GM12864 (cell line): ENCODE data around the gene FETUB.

Experiments
- DNase-seq: peaks from one replicate; pipeline ENCODE4 v3.0.0-alpha.2; 2011; ENCODE audit warnings: low read depth
- H3K4me3 ChIP-seq: 2 replicates; pipeline ENCODE4 v1.5.1; 2011; ENCODE audit warnings: mild to moderate bottlenecking, low read depth, low read length, control low read depth
- CTCF ChIP-seq: IDR thresholded peaks from 2 replicates; pipeline ENCODE4 v1.5.1; 2011; ENCODE audit warnings: low read depth, mild to moderate bottlenecking, moderate library complexity, low read length, control low read depth, inconsistent platforms; ENCODE audit errors: missing control alignments

FETUB gene

GRCh38 chr3:186620213-186621092 lies 19.7 kb upstream of the FETUB start:
- no peak for DNase-seq
- H3K4me3 ChIP-seq = no peak overlapping the region
- no peak for TF ChIP-seq CTCF

DNA sequence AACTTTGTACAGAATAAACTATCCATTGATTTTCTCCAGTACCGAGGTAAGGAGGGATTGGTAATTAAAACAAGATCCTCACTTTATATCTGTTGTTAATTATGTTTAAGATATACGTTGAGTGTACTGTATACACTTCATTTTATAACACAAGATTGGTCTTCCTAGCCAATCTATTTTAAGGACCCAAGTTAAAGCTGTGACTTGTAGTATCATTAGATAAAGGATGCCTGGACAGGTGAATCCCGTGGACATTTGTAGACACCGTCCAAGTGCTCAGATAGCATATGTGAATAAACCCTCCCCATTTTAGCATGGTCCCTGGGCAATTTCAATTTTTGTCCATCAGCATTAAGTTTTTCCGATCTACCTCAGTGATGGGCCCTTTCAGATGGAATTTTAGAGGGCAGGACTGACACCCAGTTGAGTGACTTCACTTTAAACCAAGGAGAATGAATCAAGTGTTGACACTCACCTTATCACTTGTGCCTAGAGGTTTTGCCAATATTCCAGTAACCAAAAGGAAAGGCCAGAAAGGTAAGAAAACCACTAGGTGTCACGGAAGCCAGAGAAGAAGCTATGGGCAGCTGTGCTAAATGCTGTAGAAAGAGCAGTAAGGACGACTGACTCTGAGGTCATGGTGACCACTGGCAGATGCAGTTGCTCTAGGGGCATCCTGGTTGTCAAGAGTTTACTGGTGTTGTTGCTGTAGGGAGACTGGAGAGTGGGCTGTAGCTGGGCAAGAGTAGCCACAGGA lies 18.1 kb upstream of the FETUB start:
- no peak overlapping the region for H3K4me3 ChIP-seq
- DNase-seq = no peak
- TF ChIP-seq CTCF = no peak

DNA sequence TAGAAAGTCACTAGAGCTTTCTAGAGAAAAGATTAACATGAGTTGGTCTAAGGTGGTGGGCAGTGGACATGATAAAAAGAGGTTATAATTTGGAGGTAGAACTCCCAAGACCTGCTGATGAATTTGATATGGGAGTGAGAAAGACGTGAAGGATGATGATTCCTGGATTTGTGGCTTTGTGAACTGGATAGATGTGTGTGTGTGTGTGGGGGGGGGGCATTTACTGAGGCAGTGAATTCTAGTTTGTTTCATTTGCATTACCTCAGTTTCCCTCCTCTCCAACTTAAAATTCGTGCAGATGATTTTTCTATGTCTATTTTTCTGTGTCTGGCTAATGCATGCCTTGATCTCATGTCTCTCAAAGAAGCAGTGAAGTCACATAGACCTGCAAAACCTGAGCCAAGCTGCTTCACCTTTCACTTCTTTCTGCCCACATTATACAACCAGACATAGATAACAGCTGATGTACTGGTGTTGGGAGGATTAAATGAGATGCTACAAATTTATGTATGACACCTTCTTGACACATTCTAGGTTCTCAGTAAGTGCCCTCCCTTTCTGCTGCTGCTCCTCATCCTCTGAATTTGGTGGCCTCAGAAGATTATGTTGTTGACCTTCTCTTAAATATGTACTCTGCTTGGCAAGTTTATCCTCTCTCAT lies 17.4 kb upstream of the FETUB start:
- DNase-seq = no peak
- H3K4me3 ChIP-seq = no peak overlapping the region
- no peak for TF ChIP-seq CTCF

GRCh38 chr3:186624598-186624997 lies 15.6 kb upstream of the FETUB start:
- H3K4me3 ChIP-seq = no peak overlapping the region
- TF ChIP-seq CTCF = no peak
- DNase-seq = no peak

DNA sequence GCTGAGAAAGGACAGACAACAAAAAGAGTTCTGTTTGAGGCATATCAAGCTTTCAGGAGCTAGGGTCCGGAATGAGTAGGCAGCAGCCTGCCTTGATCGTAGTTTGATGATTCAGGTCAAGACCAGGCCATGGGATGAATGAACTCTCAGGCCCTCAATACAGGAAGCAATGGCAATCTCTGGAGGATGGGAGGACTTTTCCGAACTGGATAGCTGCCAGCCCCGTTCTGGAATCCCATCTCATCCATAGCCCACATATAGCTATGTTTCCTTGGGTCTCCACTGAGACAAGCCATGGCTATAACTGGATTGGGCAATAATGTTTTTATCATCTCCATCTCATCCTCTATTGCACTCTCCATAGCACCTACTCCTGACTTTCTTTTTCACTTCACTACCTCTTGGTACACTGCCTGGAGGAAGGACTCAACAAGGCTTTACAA lies 14.6 kb upstream of the FETUB start:
- TF ChIP-seq CTCF = no peak
- no peak overlapping the region for H3K4me3 ChIP-seq
- no peak for DNase-seq

DNA sequence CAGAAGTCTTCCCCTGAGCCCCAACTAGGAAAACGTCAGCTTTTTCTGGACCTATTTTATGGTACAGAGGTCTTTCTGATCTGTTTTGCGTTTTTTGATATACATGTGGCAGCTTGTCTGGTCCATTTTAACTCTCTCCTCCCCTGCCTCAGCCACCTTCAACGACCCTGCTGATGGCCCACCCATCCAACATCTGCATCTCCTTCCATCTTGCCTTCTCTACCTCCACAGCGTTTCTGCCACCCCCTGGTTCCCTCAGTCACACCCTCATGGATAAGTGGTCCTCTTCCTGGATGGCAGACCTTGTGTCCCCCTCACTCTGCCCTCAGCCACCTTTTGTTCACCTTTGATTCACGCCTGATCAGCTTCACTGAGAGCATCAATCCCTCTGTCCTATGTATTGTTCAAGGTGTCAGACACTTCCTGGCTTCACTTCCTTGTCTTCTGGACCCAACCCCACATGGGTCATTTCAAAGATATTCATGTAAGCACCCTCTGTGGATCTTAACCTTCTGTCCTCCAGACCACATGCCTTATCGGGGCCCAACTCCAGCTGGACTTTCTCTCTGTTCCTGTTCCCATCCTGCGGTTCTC lies 13.8 kb upstream of the FETUB start:
- no peak overlapping the region for H3K4me3 ChIP-seq
- no peak for TF ChIP-seq CTCF
- DNase-seq = no peak
